HCT116 (cell line): ENCODE measurements around the gene DMBX1. TPM values are rescaled to one million over a fixed set of nuclear protein-coding genes. Genes with fewer than 3 reads are reported as not detected.

Experiments
- ATAC-seq: fragments of 200-7000 bp; cut with Tn5 transposase; 2 replicates; pipeline ENCODE4 v1.9.1; 2020; ENCODE audit warnings: mild to moderate bottlenecking, moderate library complexity
- BruUV-seq: library from RNA; stranded (reverse); fragments of 400-500 nt; replicated peaks from 2 replicates; lab custom pipeline; 2021; lab: Mats Ljungman, UMichigan
- CTCF ChIA-PET: fragments of 300-600 bp; sonication (Branson Sonifier 250); formaldehyde crosslinking; loops from one replicate; lab custom pipeline; 2021; ENCODE audit warnings: antibody characterized with exemption; lab: Charles Lee
- POLR2A ChIA-PET: fragments of 300-600, 350-600 bp; sonication (Branson Sonifier 250); formaldehyde crosslinking; loops from one replicate; lab custom pipeline; 2021; ENCODE audit warnings: antibody characterized with exemption; lab: Charles Lee
- RAD21 ChIA-PET, 2 experiments: fragments of 300-600 bp; sonication (Branson Sonifier 250); formaldehyde crosslinking; loops; one replicate each; lab custom pipeline; 2023; ENCODE audit warnings: low total read pairs in 2 of 2; ENCODE audit not compliant: uncharacterized antibody in 2 of 2, unreplicated experiment in 2 of 2, low non-redundant PET in 1 of 2; lab: Charles Lee
- DNase-seq: peaks from one replicate; pipeline ENCODE4 v3.0.0-alpha.2; 2010; ENCODE audit warnings: low read depth, low spot score
- H2AFZ ChIP-seq: fragments of 200-600 bp; shearing (Covaris generic), sonication (generic); 2 replicates; pipeline ENCODE4 v1.6.1; 2017; ENCODE audit warnings: low read depth, mixed run types, mixed read lengths, antibody characterized with exemption, low read length; ENCODE audit not compliant: poor library complexity, severe bottlenecking
- H3K27ac ChIP-seq: 2 replicates; pipeline ENCODE4 v1.5.1; 2012; ENCODE audit warnings: low read depth, low read length
- H3K27me3 ChIP-seq: fragments of 200-600 bp; sonication (generic); 2 replicates; pipeline ENCODE4 v1.6.1; 2016; ENCODE audit warnings: mixed run types, low read length, mixed read lengths; ENCODE audit not compliant: insufficient read depth
- H3K36me3 ChIP-seq, 2 experiments: fragments of 200-500 bp in 1 of 2; fragments of 200-600 bp in 1 of 2; sonication (Bioruptor generic) in 1 of 2; sonication (generic) in 1 of 2; 2 replicates each; pipeline versions ENCODE4 v1.5.1 to v1.6.1; 2014 to 2016; ENCODE audit warnings: low read length in 2 of 2, inconsistent platforms in 1 of 2, mixed read lengths in 1 of 2, mixed run types in 1 of 2; ENCODE audit not compliant: insufficient read depth in 2 of 2, control insufficient read depth in 1 of 2
- H3K4me1 ChIP-seq, 2 experiments: fragments of 200-600 bp in 1 of 2; sonication (generic) in 1 of 2; 2 replicates each; pipeline versions ENCODE4 v1.5.1 to v1.6.1; 2012 to 2017; ENCODE audit warnings: low read length in 2 of 2, inconsistent platforms in 1 of 2, mild to moderate bottlenecking in 1 of 2, mixed read lengths in 1 of 2, mixed run types in 1 of 2, moderate library complexity in 1 of 2; ENCODE audit not compliant: insufficient read depth in 2 of 2, control insufficient read depth in 1 of 2
- H3K4me2 ChIP-seq: fragments of 200-600 bp; sonication (generic); 2 replicates; pipeline ENCODE4 v1.6.1; 2017; ENCODE audit warnings: mixed run types, low read length, mixed read lengths
- H3K4me3 ChIP-seq, 2 experiments: fragments of 200-600 bp in 1 of 2; sonication (generic) in 1 of 2; replicated peaks in 1 of 2; 2 replicates each; pipeline ENCODE4 v1.5.1; 2011 to 2016; ENCODE audit warnings: low read length in 2 of 2, control low read depth in 1 of 2, low read depth in 1 of 2, mild to moderate bottlenecking in 1 of 2, mixed read lengths in 1 of 2, mixed run types in 1 of 2
- H3K79me2 ChIP-seq: fragments of 200-600 bp; sonication (generic); 2 replicates; pipeline ENCODE4 v1.6.1; 2017; ENCODE audit warnings: mild to moderate bottlenecking, mixed run types, low read length, moderate library complexity, mixed read lengths; ENCODE audit not compliant: insufficient read depth
- H3K9ac ChIP-seq: fragments of 200-600 bp; sonication (generic); 2 replicates; pipeline ENCODE4 v1.6.1; 2016; ENCODE audit warnings: low read length, mixed read lengths
- H3K9me2 ChIP-seq: fragments of 200-600 bp; sonication (generic), shearing (Covaris generic); 2 replicates; pipeline ENCODE4 v1.6.1; 2017; ENCODE audit warnings: mixed run types, mild to moderate bottlenecking, moderate library complexity; ENCODE audit not compliant: insufficient read depth
- H3K9me3 ChIP-seq, 2 experiments: fragments of 200-500 bp in 1 of 2; fragments of 200-600 bp in 1 of 2; sonication (Bioruptor generic) in 1 of 2; sonication (generic) in 1 of 2; 2 replicates each; pipeline ENCODE4 v1.6.1; 2014 to 2017; ENCODE audit warnings: low read length in 2 of 2, mixed read lengths in 2 of 2, inconsistent platforms in 1 of 2, low read depth in 1 of 2, mild to moderate bottlenecking in 1 of 2, mixed run types in 1 of 2, moderate library complexity in 1 of 2; ENCODE audit not compliant: control insufficient read depth in 1 of 2, insufficient read depth in 1 of 2
- H4K20me1 ChIP-seq: fragments of 200-600 bp; sonication (generic), shearing (Covaris generic); 2 replicates; pipeline ENCODE4 v1.6.1; 2017; ENCODE audit warnings: mixed run types, mild to moderate bottlenecking, moderate library complexity; ENCODE audit not compliant: insufficient read depth
- ATF3 ChIP-seq: IDR thresholded peaks from 2 replicates; pipeline ENCODE4 v1.6.1; 2012
- EZH2phosphoT487 ChIP-seq: fragments of 200-600 bp; IDR thresholded peaks from 2 replicates; pipeline ENCODE4 v1.6.1; 2018; ENCODE audit warnings: antibody characterized with exemption, borderline replicate concordance
- POLR2AphosphoS5 ChIP-seq: IDR thresholded peaks from 2 replicates; pipeline ENCODE4 v1.6.1; 2011; ENCODE audit warnings: mild to moderate bottlenecking, low read depth, low read length, moderate library complexity
- REST ChIP-seq: IDR thresholded peaks from 2 replicates; pipeline ENCODE4 v1.6.1; 2012; ENCODE audit warnings: low read depth
- ZNF274 ChIP-seq: fragments of 200-500 bp; sonication (Bioruptor generic); IDR thresholded peaks from 2 replicates; pipeline ENCODE4 v1.6.1; 2014; ENCODE audit warnings: mild to moderate bottlenecking, low read depth, low read length, inconsistent platforms
- intact Hi-C: fragments of 100-400 bp; cut with micrococcal nuclease; formaldehyde crosslinking; loops from 2 replicates; pipeline ENCODE4 v1.10.0; 2022
- total RNA-seq: library from RNA; stranded (reverse); gene quantifications from one replicate; pipeline ENCODE4 v1.2.1, GENCODE V29; 2021; ENCODE audit not compliant: unreplicated experiment

Gene DMBX1
- total RNA-seq, 1 experiment from 2014 or later, result 4.3 TPM

- H3K27me3 ChIP-seq, result no peaks in the 10 kb centered on the region
- POLR2A ChIA-PET, result no interaction called here
- no TSS peak for BruUV-seq
- no peak for TF ChIP-seq POLR2AphosphoS5
- no peak for TF ChIP-seq EZH2phosphoT487
- TF ChIP-seq ATF3, result no peak
- TF ChIP-seq ZNF274, result no peak
- no peak for TF ChIP-seq REST
- TF ChIP-seq, all 23 proteins: peak for 0
- Histone ChIP-seq H4K20me1 (no peaks in the 10 kb centered on the region), H3K36me3 (no peaks in the 10 kb centered on the region), H3K79me2 (no peaks in the 10 kb centered on the region), H3K9ac (no peak overlapping the region), H3K9me3 (no peaks in the 10 kb centered on the region), H2AFZ (no peak overlapping the region), H3K27ac (no peak overlapping the region), H3K9me2 (no peaks in the 10 kb centered on the region), H3K4me3 (no peak overlapping the region), H3K4me1 (peaks cover 53 to 61% of the 10 kb centered on the region in 2 experiments), H3K4me2 (no peak overlapping the region)
- RAD21 ChIA-PET, result no interaction called here
- no peak for DNase-seq
- intact Hi-C loops, result no loop called here
- CTCF ChIA-PET, result interaction anchor here (1.5 to 2.6 kb wide), 4 partner anchors 8 to 79 kb away, joined by 4 to 8 read pairs (median 6); no protein-coding TSS in a partner anchor
- ATAC-seq, result no peak
These were observed 31.8 kb downstream of the DMBX1 start for GRCh38 chr1:46521414-46521813.
